Hepatocyte (in vitro differentiated cells): Measurements from ENCODE around the gene AS3MT. TPM values are rescaled to one million over a fixed set of nuclear protein-coding genes. Genes with fewer than 3 reads are reported as not detected.
"Not testable (repeated sequence)": the region's sequence is repeated elsewhere in the genome, so short reads cannot be mapped to it uniquely, and the experiment has no call there.

ENCODE experiments used
- DNase-seq: peaks from one replicate; pipeline ENCODE4 v3.0.0-alpha.2; 2016; ENCODE audit warnings: low spot score
- H2AFZ ChIP-seq: fragments of 200-600 bp; sonication (generic); 2 replicates; pipeline ENCODE4 v1.6.0; 2016; ENCODE audit warnings: antibody characterized with exemption, mild to moderate bottlenecking
- H3K27ac ChIP-seq: fragments of 200-600 bp; sonication (generic); 2 replicates; pipeline ENCODE4 v1.5.1; 2016; ENCODE audit warnings: mild to moderate bottlenecking
- H3K27me3 ChIP-seq: fragments of 200-600 bp; sonication (generic); 2 replicates; pipeline ENCODE4 v1.6.1; 2016
- H3K36me3 ChIP-seq: fragments of 200-600 bp; sonication (generic); replicated peaks from 2 replicates; pipeline ENCODE4 v1.5.1; 2016; ENCODE audit warnings: low read depth; ENCODE audit not compliant: insufficient read depth
- H3K4me1 ChIP-seq: fragments of 200-600 bp; sonication (generic); 2 replicates; pipeline ENCODE4 v1.5.1; 2016; ENCODE audit warnings: mild to moderate bottlenecking, moderate library complexity; ENCODE audit not compliant: insufficient read depth
- H3K4me2 ChIP-seq: fragments of 200-600 bp; sonication (generic); 2 replicates; pipeline ENCODE4 v1.6.0; 2016
- H3K4me3 ChIP-seq: fragments of 200-600 bp; sonication (generic); 2 replicates; pipeline ENCODE4 v1.5.1; 2016; ENCODE audit warnings: mild to moderate bottlenecking
- H3K79me2 ChIP-seq: fragments of 200-600 bp; sonication (generic); 2 replicates; pipeline ENCODE4 v1.6.0; 2017; ENCODE audit warnings: mild to moderate bottlenecking
- H3K9me2 ChIP-seq: fragments of 200-600 bp; sonication (generic); replicated peaks from 2 replicates; pipeline ENCODE4 v1.6.0; 2017; ENCODE audit warnings: mild to moderate bottlenecking; ENCODE audit not compliant: insufficient read depth
- H3K9me3 ChIP-seq: fragments of 200-600 bp; sonication (generic); 2 replicates; pipeline ENCODE4 v1.5.1; 2016; ENCODE audit warnings: low read depth, mild to moderate bottlenecking
- H4K20me1 ChIP-seq: fragments of 200-600 bp; sonication (generic); 2 replicates; pipeline ENCODE4 v1.6.0; 2016; ENCODE audit warnings: mild to moderate bottlenecking; ENCODE audit not compliant: insufficient read depth, poor library complexity, severe bottlenecking
- EZH2 ChIP-seq: fragments of 200-600 bp; sonication (generic); IDR thresholded peaks from 2 replicates; pipeline ENCODE4 v1.6.1; 2016; ENCODE audit warnings: antibody characterized with exemption, mild to moderate bottlenecking, borderline replicate concordance
- EZH2phosphoT487 ChIP-seq: fragments of 200-600 bp; sonication (generic); IDR thresholded peaks from one replicate; pipeline ENCODE4 v1.6.1; 2018; ENCODE audit warnings: antibody characterized with exemption, mild to moderate bottlenecking, low read depth, moderate library complexity; ENCODE audit not compliant: unreplicated experiment, severe bottlenecking
- WGBS: methylation state at CpG from one replicate; pipeline ENCODE4 v1.1.6; 2016; ENCODE audit warnings: low lambda C conversion rate; ENCODE audit errors: missing lambda C conversion rate; 5-methylcytosine and 5-hydroxymethylcytosine counted together
- polyA plus RNA-seq: library from polyadenylated mRNA; unstranded; fragments of >200 nt; fragmentation: Nextera tagmentation; extraction: Ambion mirVana; gene quantifications from 2 replicates; pipeline ENCODE4 v1.2.1, GENCODE V29; 2016
- total RNA-seq: library from RNA; depleted of rRNA; stranded (reverse); fragments of >200 nt; gene quantifications from 2 replicates; pipeline ENCODE4 v1.2.3, GENCODE V29; 2014
- TF ChIP-seq, protein P1 (sequence below): fragments of 200-600 bp; sonication (generic); IDR thresholded peaks from 2 replicates; pipeline ENCODE4 v1.5.1; 2016; ENCODE audit warnings: antibody characterized with exemption, mild to moderate bottlenecking; ENCODE audit not compliant: poor library complexity

AS3MT gene
- total and polyA plus RNA-seq, 2 experiments from 2014 or later: 3.8 to 9.0 TPM

DNA sequence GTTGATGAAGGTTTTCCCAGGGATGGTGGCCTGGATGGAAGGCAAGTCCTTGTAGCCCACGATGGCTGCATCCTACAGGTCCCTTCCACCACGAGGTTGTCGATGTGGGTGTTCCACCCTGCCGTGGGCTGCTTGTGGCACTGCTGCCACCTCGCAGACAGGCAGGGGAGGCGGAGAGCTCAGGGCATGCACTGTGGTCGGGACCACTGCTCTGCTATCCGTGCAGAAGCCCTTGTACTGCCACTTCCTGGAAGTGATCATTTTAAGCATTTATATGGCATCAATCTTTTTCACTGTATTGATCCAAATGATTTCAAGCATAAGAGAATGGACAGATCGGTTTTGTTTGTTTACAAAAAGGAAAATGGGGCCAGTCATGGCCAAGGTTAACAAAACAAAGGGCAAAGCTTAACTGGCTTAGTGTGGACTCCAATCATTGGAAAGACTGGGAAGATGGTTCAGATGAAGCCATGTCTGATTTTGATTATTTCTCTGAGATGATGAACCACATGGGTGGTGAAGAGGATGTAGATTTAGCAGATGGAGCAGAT lies 23.8 kb upstream of the AS3MT start:
- Histone ChIP-seq H3K4me3 (no peak overlapping the region), H3K36me3 (no peaks in the 10 kb centered on the region), H3K4me2 (no peak overlapping the region), H3K9me3 (no peaks in the 10 kb centered on the region), H3K27me3 (no peaks in the 10 kb centered on the region), H3K79me2 (no peaks in the 10 kb centered on the region), H4K20me1 (no peaks in the 10 kb centered on the region), H3K4me1 (no peaks in the 10 kb centered on the region), H2AFZ (no peak overlapping the region), H3K9me2 (no peaks in the 10 kb centered on the region), H3K27ac (no peak overlapping the region)
- no peak for TF ChIP-seq EZH2phosphoT487
- no peak for DNase-seq
- 89% methylated on average over 9 of the region's 9 CpGs for WGBS

DNA sequence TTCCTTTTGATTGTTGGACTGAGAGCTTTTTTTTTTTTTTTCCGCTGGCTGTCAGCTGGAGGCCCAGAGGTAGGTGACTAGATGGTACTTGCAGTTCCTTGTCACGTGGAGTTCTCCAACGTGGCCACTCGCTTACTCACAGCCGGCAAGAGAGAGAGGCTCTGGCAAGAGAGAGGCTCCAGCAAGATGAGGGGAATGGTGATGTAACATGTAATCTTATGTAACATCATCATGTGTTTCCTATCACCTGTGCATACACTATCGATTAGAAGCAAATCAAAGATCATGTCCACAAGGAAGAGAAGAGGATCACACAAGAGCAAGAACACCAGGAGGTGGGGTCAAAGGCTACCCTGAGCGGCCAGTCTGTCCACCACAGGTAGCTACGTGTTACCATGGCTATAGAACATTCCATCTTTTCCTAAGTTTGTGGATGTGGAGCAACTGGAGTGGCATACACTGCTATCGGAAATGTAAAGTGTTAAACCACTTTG lies 19.2 kb upstream of the AS3MT start:
- Histone ChIP-seq H3K9me3 (no peaks in the 10 kb centered on the region), H3K9me2 (no peaks in the 10 kb centered on the region), H4K20me1 (no peaks in the 10 kb centered on the region), H3K4me3 (no peak overlapping the region), H3K4me2 (no peak overlapping the region), H3K79me2 (peaks cover 2% of the 10 kb centered on the region), H3K4me1 (peaks cover 4% of the 10 kb centered on the region), H3K27ac (no peak overlapping the region), H2AFZ (no peak overlapping the region), H3K27me3 (no peaks in the 10 kb centered on the region), H3K36me3 (no peaks in the 10 kb centered on the region)
- WGBS: 85% methylated on average over 9 of the region's 9 CpGs
- no peak for DNase-seq
- no peak for TF ChIP-seq EZH2
- no peak for TF ChIP-seq EZH2phosphoT487
- TF ChIP-seq, protein P1, sequence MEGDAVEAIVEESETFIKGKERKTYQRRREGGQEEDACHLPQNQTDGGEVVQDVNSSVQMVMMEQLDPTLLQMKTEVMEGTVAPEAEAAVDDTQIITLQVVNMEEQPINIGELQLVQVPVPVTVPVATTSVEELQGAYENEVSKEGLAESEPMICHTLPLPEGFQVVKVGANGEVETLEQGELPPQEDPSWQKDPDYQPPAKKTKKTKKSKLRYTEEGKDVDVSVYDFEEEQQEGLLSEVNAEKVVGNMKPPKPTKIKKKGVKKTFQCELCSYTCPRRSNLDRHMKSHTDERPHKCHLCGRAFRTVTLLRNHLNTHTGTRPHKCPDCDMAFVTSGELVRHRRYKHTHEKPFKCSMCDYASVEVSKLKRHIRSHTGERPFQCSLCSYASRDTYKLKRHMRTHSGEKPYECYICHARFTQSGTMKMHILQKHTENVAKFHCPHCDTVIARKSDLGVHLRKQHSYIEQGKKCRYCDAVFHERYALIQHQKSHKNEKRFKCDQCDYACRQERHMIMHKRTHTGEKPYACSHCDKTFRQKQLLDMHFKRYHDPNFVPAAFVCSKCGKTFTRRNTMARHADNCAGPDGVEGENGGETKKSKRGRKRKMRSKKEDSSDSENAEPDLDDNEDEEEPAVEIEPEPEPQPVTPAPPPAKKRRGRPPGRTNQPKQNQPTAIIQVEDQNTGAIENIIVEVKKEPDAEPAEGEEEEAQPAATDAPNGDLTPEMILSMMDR: no peak

DNA sequence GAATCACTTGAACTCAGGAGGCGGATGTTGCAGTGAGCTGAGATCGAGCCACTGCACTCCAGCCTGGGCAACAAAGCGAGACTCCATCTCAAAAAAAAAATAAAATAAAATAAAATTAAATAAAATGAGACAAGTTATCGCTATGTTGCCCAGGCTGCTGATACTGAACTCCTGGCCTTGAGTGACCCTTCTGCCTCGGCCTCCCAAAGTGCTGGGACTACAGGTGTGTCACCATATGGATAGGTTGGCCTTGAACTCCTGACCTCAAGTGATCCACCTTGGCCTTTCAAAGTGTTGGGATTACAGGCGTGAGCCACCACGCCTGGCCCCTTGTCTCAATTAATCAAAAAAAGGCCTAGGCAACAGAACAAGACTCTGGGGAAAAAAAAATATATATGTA lies 16.0 kb upstream of the AS3MT start:
- not testable (repeated sequence) for H3K36me3 ChIP-seq, DNase-seq, H3K9me3 ChIP-seq, H4K20me1 ChIP-seq, H3K27me3 ChIP-seq, H3K4me3 ChIP-seq, H3K27ac ChIP-seq, H3K9me2 ChIP-seq
- Histone ChIP-seq H3K4me1 (peaks cover 12% of the 10 kb centered on the region), H2AFZ (peak overlapping the region; percentile 88), H3K4me2 (peak overlapping the region; percentile 77), H3K79me2 (peaks cover 24% of the 10 kb centered on the region)
- over 99% methylated on average over 7 of the region's 7 CpGs for WGBS

DNA sequence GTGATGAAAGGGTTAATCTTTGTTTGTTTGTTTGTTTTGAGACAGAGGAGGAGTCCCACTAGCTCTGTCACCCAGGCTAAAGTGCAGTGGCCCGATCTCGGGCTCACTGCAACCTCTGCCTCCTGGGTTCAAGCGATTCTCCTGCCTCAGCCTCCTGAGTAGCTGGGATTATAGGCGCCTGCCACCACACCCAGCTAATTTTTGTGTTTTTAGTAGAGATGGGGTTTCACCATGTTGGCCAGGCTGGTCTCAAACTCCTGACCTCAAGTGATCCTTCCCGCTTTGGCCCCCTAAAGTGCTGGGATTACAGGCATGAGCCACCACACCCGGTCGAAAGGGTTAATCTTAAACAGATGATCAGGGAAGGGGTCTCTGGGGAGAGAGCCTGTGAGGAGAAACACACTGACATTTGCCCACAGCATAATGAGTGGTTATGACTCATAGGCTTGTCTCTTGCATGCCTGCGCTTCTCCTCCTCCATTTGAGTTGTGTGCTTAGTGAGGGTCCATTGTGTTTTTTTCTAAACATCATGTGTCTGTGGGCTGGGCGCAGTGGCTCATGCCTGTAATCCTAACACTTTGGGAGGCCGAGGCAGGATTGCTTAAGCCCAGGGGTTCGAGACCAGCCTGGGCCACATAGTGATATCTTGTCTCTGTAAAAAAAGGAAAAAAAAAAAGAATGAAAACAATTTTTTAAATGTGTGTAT lies 13.4 kb upstream of the AS3MT start:
- not testable (repeated sequence) for H3K4me3 ChIP-seq, H3K27me3 ChIP-seq, H3K9me3 ChIP-seq, H2AFZ ChIP-seq, H3K36me3 ChIP-seq, H3K9me2 ChIP-seq, H4K20me1 ChIP-seq
- 53% methylated on average over 11 of the region's 11 CpGs for WGBS
- Histone ChIP-seq H3K4me1 (peaks cover 12% of the 10 kb centered on the region), H3K27ac (peak overlapping the region; percentile 48), H3K4me2 (peak overlapping the region; percentile 69), H3K79me2 (peaks cover 24% of the 10 kb centered on the region)
- DNase-seq: peak; percentile 66

DNA sequence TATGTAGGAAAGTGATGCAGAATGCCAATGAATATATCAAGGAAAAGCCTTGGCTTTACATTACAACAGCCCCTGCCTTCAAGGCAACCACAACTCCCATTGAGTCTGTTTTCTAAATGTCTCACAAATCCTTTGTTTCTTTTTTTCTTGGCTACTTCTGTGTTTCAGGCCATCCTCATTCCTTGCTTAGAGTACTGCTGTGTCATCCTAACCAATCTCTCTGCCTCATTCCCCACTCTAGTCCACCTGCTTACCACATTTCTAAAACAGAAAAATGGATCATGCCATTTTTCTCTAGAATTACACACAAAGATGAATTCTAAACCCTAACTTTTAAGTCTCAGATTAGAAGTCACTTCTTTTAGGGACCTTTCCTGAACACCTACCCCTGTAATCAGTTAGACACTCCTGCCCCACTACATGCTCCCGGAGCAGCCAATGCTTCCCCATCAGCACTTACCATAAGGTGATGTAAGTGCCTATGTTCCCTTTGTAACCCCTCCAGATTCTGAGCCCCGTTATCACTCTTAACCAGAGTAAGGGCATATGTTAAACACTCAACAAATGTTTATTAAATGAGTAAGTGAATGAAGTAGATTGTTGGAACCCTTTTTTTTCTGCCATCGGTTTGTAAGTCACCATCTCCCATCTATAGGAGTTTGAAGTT lies 12.4 kb upstream of the AS3MT start:
- no peaks in the 10 kb centered on the region for H3K36me3 ChIP-seq
- H3K4me2 ChIP-seq: no peak overlapping the region
- TF ChIP-seq EZH2 (no peak), EZH2phosphoT487 (no peak)
- TF ChIP-seq, protein P1: no peak
- H4K20me1 ChIP-seq: no peaks in the 10 kb centered on the region
- 84% methylated on average over 3 of the region's 3 CpGs for whole genome bisulfite sequencing
- no peak overlapping the region for H2AFZ ChIP-seq
- no peaks in the 10 kb centered on the region for H3K27me3 ChIP-seq
- no peak overlapping the region for H3K4me3 ChIP-seq
- DNase-seq: no peak
- H3K9me3 ChIP-seq: no peaks in the 10 kb centered on the region
- H3K27ac ChIP-seq: no peak overlapping the region
- H3K9me2 ChIP-seq: no peaks in the 10 kb centered on the region
- peaks cover 12% of the 10 kb centered on the region for H3K4me1 ChIP-seq
- peaks cover 24% of the 10 kb centered on the region for H3K79me2 ChIP-seq
